Measurements from ENCODE around the gene TP53.

- TF ChIP-seq, protein P1, sequence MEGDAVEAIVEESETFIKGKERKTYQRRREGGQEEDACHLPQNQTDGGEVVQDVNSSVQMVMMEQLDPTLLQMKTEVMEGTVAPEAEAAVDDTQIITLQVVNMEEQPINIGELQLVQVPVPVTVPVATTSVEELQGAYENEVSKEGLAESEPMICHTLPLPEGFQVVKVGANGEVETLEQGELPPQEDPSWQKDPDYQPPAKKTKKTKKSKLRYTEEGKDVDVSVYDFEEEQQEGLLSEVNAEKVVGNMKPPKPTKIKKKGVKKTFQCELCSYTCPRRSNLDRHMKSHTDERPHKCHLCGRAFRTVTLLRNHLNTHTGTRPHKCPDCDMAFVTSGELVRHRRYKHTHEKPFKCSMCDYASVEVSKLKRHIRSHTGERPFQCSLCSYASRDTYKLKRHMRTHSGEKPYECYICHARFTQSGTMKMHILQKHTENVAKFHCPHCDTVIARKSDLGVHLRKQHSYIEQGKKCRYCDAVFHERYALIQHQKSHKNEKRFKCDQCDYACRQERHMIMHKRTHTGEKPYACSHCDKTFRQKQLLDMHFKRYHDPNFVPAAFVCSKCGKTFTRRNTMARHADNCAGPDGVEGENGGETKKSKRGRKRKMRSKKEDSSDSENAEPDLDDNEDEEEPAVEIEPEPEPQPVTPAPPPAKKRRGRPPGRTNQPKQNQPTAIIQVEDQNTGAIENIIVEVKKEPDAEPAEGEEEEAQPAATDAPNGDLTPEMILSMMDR (conservative IDR thresholded peaks at IDR 0.05), result no peak
- TF ChIP-seq ZFX (IDR thresholded peaks at IDR 0.05), result no peak
These were observed 63.6 kb downstream of the TP53 start for GRCh38 chr17:7623661-7624060.
